ENCODE measurements around the gene HAT1.

DNA sequence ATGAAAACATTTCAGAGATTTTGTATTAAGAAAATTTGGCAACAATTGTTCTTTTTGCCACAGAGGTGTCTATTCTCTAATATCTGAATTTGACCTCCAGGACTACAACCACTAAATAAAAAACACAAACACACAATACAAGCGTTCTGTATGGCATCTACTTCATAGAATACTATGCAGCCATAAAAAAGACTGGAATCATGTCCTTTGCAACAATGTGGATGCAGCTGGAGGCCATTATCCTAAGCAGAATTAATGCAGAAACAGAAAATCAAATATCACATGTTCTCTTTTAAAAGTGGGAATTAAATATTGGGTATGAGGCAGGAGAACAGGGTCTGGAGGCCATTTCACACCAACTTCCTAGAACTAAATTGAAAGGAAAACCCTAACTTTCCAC is 47.7 kb upstream of the HAT1 start:
- TF ChIP-seq CTCF (IDR thresholded peaks at IDR 0.05; ENCODE audit: low read depth, low read length) (no peak), EZH2phosphoT487 (IDR thresholded peaks at IDR 0.05; ENCODE audit: low read depth) (no peak)

All from OCI-LY3 (cell line).